Measurements from ENCODE around the gene FAM53A. TPM values are rescaled to one million over a fixed set of nuclear protein-coding genes. Genes with fewer than 3 reads are reported as not detected.
"Not testable (repeated sequence)": the region's sequence is repeated elsewhere in the genome, so short reads cannot be mapped to it uniquely, and the experiment has no call there.

Gene FAM53A
- total RNA-seq, 1 experiment from 2014 or later, result 1.5 TPM

DNA sequence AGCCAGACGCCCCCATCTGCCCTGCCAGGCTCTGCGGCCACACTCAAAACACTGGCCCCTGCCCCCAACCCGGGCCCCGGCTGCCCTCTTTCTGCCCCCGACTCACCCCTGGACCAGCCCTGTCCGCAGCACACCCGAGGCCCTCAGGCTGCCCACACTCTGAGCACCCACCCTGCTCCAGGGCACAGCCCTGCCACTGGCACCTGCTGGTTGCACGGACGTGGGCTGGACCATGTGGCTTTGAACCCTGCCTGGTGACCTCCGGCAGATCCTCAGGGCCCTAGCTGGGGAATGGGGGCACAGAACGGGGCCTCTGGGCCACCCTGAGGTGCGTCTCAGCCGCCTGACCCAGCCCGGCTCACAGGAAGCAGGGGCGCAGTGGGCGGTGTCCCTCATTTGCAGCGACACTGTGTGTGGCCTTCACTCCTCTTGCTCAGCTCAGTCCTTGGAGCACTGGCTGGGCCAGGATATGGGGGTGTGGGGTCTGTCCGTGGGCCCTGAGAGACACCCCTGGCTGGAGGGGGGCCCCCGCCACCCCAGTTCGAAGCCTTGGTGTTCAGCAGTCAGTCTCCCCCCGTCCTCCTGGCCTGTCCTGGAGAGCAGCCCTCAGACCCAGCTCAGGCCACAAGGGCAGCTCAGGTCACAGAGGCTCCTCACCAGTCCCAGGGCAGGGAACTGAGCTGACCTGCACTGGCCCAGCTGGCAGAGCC lies 73.2 kb downstream of the FAM53A start:
- H3K9ac ChIP-seq (ENCODE audit: low read length), result no peak overlapping the region

GRCh38 chr4:1609901-1610790 lies 74.0 kb downstream of the FAM53A start:
- H3K9ac ChIP-seq (ENCODE audit: low read length), result no peak overlapping the region
- H3K27ac ChIP-seq (ENCODE audit: low read length), result no peak overlapping the region
- H3K4me2 ChIP-seq (ENCODE audit: low read depth, low read length, poor library complexity, severe bottlenecking), result no peak overlapping the region
- no peak overlapping the region for H3K4me3 ChIP-seq (ENCODE audit: low read length)
- H3K4me1 ChIP-seq (ENCODE audit: low read length), result no peaks in the 10 kb centered on the region
- no peak for DNase-seq
- no peak overlapping the region for H2AFZ ChIP-seq (ENCODE audit: low read length)
- no peaks in the 10 kb centered on the region for H4K20me1 ChIP-seq (ENCODE audit: insufficient read depth, low read depth, low read length)
- H3K27me3 ChIP-seq (ENCODE audit: low read length), result no peaks in the 10 kb centered on the region
- no peaks in the 10 kb centered on the region for H3K79me2 ChIP-seq (ENCODE audit: low read length)
- H3K9me3 ChIP-seq (ENCODE audit: low read length), result no peaks in the 10 kb centered on the region
- H3K36me3 ChIP-seq (ENCODE audit: insufficient read depth, low read length), result no peaks in the 10 kb centered on the region
- no peaks in the 10 kb centered on the region for H3K9me2 ChIP-seq (replicated peaks; ENCODE audit: insufficient read depth, low read length)

More for the DNA sequence above, 73.2 kb downstream of the FAM53A start:
- Histone ChIP-seq H3K27me3 (ENCODE audit: low read length) (no peaks in the 10 kb centered on the region), H4K20me1 (ENCODE audit: insufficient read depth, low read depth, low read length) (no peaks in the 10 kb centered on the region), H3K9me3 (ENCODE audit: low read length) (no peaks in the 10 kb centered on the region), H3K4me3 (ENCODE audit: low read length) (no peak overlapping the region), H3K79me2 (ENCODE audit: low read length) (no peaks in the 10 kb centered on the region), H3K4me2 (ENCODE audit: low read depth, low read length, poor library complexity, severe bottlenecking) (no peak overlapping the region), H2AFZ (ENCODE audit: low read length) (no peak overlapping the region), H3K4me1 (ENCODE audit: low read length) (no peaks in the 10 kb centered on the region), H3K27ac (ENCODE audit: low read length) (no peak overlapping the region), H3K9me2 (replicated peaks; ENCODE audit: insufficient read depth, low read length) (no peaks in the 10 kb centered on the region), H3K36me3 (ENCODE audit: insufficient read depth, low read length) (no peaks in the 10 kb centered on the region)
- DNase-seq, result no peak

- H2AFZ ChIP-seq (ENCODE audit: low read length), result no peak overlapping the region
- H3K36me3 ChIP-seq (ENCODE audit: insufficient read depth, low read length), result no peaks in the 10 kb centered on the region
- no peaks in the 10 kb centered on the region for H3K79me2 ChIP-seq (ENCODE audit: low read length)
- no peaks in the 10 kb centered on the region for H4K20me1 ChIP-seq (ENCODE audit: insufficient read depth, low read depth, low read length)
- H3K4me2 ChIP-seq (ENCODE audit: low read depth, low read length, poor library complexity, severe bottlenecking), result no peak overlapping the region
- no peak overlapping the region for H3K9ac ChIP-seq (ENCODE audit: low read length)
- no peaks in the 10 kb centered on the region for H3K9me2 ChIP-seq (replicated peaks; ENCODE audit: insufficient read depth, low read length)
- DNase-seq, result no peak
- H3K27me3 ChIP-seq (ENCODE audit: low read length), result no peaks in the 10 kb centered on the region
- H3K4me1 ChIP-seq (ENCODE audit: low read length), result no peaks in the 10 kb centered on the region
- H3K9me3 ChIP-seq (ENCODE audit: low read length), result no peaks in the 10 kb centered on the region
- no peak overlapping the region for H3K4me3 ChIP-seq (ENCODE audit: low read length)
- no peak overlapping the region for H3K27ac ChIP-seq (ENCODE audit: low read length)
Observed at GRCh38 chr4:1608821-1609500, 75.2 kb downstream of the FAM53A start.

GRCh38 chr4:1608196-1608820 lies 75.8 kb downstream of the FAM53A start:
- Histone ChIP-seq H3K36me3 (ENCODE audit: insufficient read depth, low read length) (no peaks in the 10 kb centered on the region), H3K4me1 (ENCODE audit: low read length) (no peaks in the 10 kb centered on the region), H3K4me2 (ENCODE audit: low read depth, low read length, poor library complexity, severe bottlenecking) (no peak overlapping the region), H3K27ac (ENCODE audit: low read length) (no peak overlapping the region), H2AFZ (ENCODE audit: low read length) (no peak overlapping the region), H3K9ac (ENCODE audit: low read length) (no peak overlapping the region), H3K79me2 (ENCODE audit: low read length) (no peaks in the 10 kb centered on the region), H3K9me3 (ENCODE audit: low read length) (no peaks in the 10 kb centered on the region), H3K9me2 (replicated peaks; ENCODE audit: insufficient read depth, low read length) (no peaks in the 10 kb centered on the region), H4K20me1 (ENCODE audit: insufficient read depth, low read depth, low read length) (no peaks in the 10 kb centered on the region), H3K4me3 (ENCODE audit: low read length) (no peak overlapping the region), H3K27me3 (ENCODE audit: low read length) (no peaks in the 10 kb centered on the region)
- DNase-seq, result no peak

- not testable (repeated sequence) for H2AFZ ChIP-seq (ENCODE audit: low read length); H3K9me2 ChIP-seq (replicated peaks; ENCODE audit: insufficient read depth, low read length); DNase-seq; H4K20me1 ChIP-seq (ENCODE audit: insufficient read depth, low read depth, low read length); H3K4me2 ChIP-seq (ENCODE audit: low read depth, low read length, poor library complexity, severe bottlenecking); H3K79me2 ChIP-seq (ENCODE audit: low read length); H3K9ac ChIP-seq (ENCODE audit: low read length); H3K4me3 ChIP-seq (ENCODE audit: low read length); H3K36me3 ChIP-seq (ENCODE audit: insufficient read depth, low read length); H3K27ac ChIP-seq (ENCODE audit: low read length); H3K9me3 ChIP-seq (ENCODE audit: low read length); H3K27me3 ChIP-seq (ENCODE audit: low read length); H3K4me1 ChIP-seq (ENCODE audit: low read length)
Observed at GRCh38 chr4:1607436-1608195, 76.5 kb downstream of the FAM53A start.

- H3K9me2 ChIP-seq (replicated peaks; ENCODE audit: insufficient read depth, low read length), result no peaks in the 10 kb centered on the region
- peak; percentile 47 for DNase-seq
- H2AFZ ChIP-seq (ENCODE audit: low read length), result no peak overlapping the region
- no peaks in the 10 kb centered on the region for H3K9me3 ChIP-seq (ENCODE audit: low read length)
- H3K36me3 ChIP-seq (ENCODE audit: insufficient read depth, low read length), result no peaks in the 10 kb centered on the region
- no peaks in the 10 kb centered on the region for H3K79me2 ChIP-seq (ENCODE audit: low read length)
- no peak overlapping the region for H3K9ac ChIP-seq (ENCODE audit: low read length)
- no peaks in the 10 kb centered on the region for H3K4me1 ChIP-seq (ENCODE audit: low read length)
- no peaks in the 10 kb centered on the region for H3K27me3 ChIP-seq (ENCODE audit: low read length)
- H4K20me1 ChIP-seq (ENCODE audit: insufficient read depth, low read depth, low read length), result no peaks in the 10 kb centered on the region
- H3K4me2 ChIP-seq (ENCODE audit: low read depth, low read length, poor library complexity, severe bottlenecking), result no peak overlapping the region
- H3K4me3 ChIP-seq (ENCODE audit: low read length), result no peak overlapping the region
- H3K27ac ChIP-seq (ENCODE audit: low read length), result no peak overlapping the region
Observed at GRCh38 chr4:1604706-1605205, 79.4 kb downstream of the FAM53A start.

DNA sequence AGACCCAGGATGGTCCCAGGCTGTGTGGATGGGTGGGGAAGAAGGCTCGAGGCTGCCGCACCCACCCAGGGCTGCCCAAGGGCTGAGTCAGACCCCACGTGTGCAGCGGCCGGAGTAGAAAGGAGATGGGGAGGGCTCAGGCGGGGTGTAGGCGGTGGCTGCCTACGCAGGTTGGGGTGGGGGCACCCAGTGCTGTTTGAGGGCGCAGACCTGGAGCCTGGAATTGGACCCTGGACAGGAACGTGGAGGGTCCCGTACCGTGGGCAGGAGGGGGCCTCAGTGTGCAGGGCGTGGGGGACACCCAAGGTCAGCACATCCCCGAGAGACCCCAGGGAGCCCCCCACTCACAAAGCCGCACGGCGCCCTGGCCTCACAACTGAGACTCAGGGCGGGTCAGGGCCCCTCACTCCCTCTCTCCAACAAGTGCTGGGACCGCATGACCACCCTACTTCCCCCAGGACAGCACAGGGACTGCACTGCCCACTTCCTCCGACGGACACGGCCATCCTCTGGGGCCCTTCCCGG lies 79.9 kb downstream of the FAM53A start:
- no peak overlapping the region for H3K4me3 ChIP-seq (ENCODE audit: low read length)
- no peaks in the 10 kb centered on the region for H3K79me2 ChIP-seq (ENCODE audit: low read length)
- H2AFZ ChIP-seq (ENCODE audit: low read length), result no peak overlapping the region
- no peak overlapping the region for H3K4me2 ChIP-seq (ENCODE audit: low read depth, low read length, poor library complexity, severe bottlenecking)
- H3K4me1 ChIP-seq (ENCODE audit: low read length), result no peaks in the 10 kb centered on the region
- H3K36me3 ChIP-seq (ENCODE audit: insufficient read depth, low read length), result no peaks in the 10 kb centered on the region
- no peak overlapping the region for H3K9ac ChIP-seq (ENCODE audit: low read length)
- H3K9me2 ChIP-seq (replicated peaks; ENCODE audit: insufficient read depth, low read length), result no peaks in the 10 kb centered on the region
- no peak overlapping the region for H3K27ac ChIP-seq (ENCODE audit: low read length)
- no peaks in the 10 kb centered on the region for H3K27me3 ChIP-seq (ENCODE audit: low read length)
- H3K9me3 ChIP-seq (ENCODE audit: low read length), result no peaks in the 10 kb centered on the region
- H4K20me1 ChIP-seq (ENCODE audit: insufficient read depth, low read depth, low read length), result no peaks in the 10 kb centered on the region
- no peak for DNase-seq
